Activated T-helper 2 cell treated with anti-CD3 and anti-CD28 coated beads, Interferon-gamma antibody, Interleukin-2, Interleukin-4, amounts not matched to agents 10 μg/mL and 5 μg/mL and 100 μg/mL, durations not matched to agents 14 hours and 24 hours and 36 hours (primary cell): Measurements from ENCODE around the gene CNOT2. TPM values are rescaled to one million over a fixed set of nuclear protein-coding genes. Genes with fewer than 3 reads are reported as not detected.

Experiments used
- DNase-seq: peaks from one replicate; pipeline ENCODE4 v3.0.0; 2021; ENCODE audit warnings: low spot score
- H3K27ac Mint-ChIP-seq: one replicate; pipeline ENCODE4 v1.8.0; 2021; ENCODE audit warnings: mixed read lengths
- H3K27me3 Mint-ChIP-seq: one replicate; pipeline ENCODE4 v1.8.0; 2021; ENCODE audit warnings: low read depth, mixed read lengths
- H3K36me3 Mint-ChIP-seq: one replicate; pipeline ENCODE4 v1.8.0; 2021; ENCODE audit warnings: low read depth, mixed read lengths
- H3K4me1 Mint-ChIP-seq: one replicate; pipeline ENCODE4 v1.8.0; 2021; ENCODE audit warnings: low read depth, mixed read lengths
- H3K4me3 Mint-ChIP-seq: one replicate; pipeline ENCODE4 v1.8.0; 2021; ENCODE audit warnings: low read depth, mild to moderate bottlenecking, moderate library complexity, mixed read lengths
- H3K9me3 Mint-ChIP-seq: one replicate; pipeline ENCODE4 v1.8.0; 2021; ENCODE audit warnings: mixed read lengths
- intact Hi-C: fragments of 100-400 bp; cut with micrococcal nuclease; formaldehyde crosslinking; loops from one replicate; pipeline ENCODE4 v1.15.1; 2023
- total RNA-seq: library from RNA; stranded (reverse); gene quantifications from 2 replicates; pipeline ENCODE4 v1.2.3, GENCODE V29; 2022

The CNOT2 gene
- total RNA-seq, 1 donor from 2014 or later = 69.1 TPM

DNA sequence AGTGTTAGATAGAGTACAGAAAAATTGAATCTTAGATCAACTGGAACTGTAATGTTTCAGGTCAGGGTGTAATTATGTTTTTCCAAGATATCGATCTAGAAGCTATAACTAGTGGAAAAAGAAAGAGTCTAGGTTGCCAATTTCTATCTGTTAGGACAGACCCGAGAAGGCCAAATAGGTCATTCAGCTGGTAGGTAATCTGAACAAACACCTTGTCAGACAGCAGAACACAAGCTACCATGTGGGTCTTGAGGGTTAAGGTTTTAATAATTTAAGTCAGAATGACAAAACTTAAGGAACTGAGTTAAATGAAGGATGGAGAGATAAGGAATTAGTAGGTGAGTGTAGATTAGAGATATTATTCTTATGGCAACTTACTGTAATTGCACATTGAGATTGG is 78.0 kb downstream of the CNOT2 start:
- DNase-seq = no peak
- Mint-ChIP-seq H3K27ac (no peak overlapping the region), H3K4me1 (peaks cover 14% of the 10 kb centered on the region), H3K4me3 (no peak overlapping the region), H3K36me3 (peaks cover 31% of the 10 kb centered on the region), H3K9me3 (no peaks in the 10 kb centered on the region), H3K27me3 (no peaks in the 10 kb centered on the region)
- intact Hi-C loops = no loop called here

DNA sequence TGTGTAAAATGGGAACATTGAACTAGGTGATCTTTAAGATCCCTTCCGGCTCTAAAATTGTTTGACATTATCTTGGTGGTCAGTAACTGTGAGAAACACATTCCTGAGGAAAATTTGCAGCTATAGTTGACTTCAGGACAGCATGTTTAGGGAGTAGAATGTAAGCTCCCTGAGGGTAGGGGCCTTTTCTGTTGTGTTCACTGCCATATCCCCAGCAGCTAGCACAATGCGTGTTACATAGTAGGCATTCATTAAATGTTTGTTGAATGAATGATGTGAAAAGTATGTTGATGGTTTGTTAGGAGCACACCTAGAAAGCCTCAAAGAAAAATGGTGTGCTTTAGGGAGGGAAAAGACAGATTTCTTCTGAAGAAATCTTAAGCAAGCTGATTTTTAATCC is 84.3 kb downstream of the CNOT2 start:
- H3K27ac Mint-ChIP-seq = no peak overlapping the region
- intact Hi-C loops = no loop called here
- H3K27me3 Mint-ChIP-seq = no peaks in the 10 kb centered on the region
- no peak overlapping the region for H3K4me3 Mint-ChIP-seq
- DNase-seq = no peak
- H3K4me1 Mint-ChIP-seq = peaks cover 6% of the 10 kb centered on the region
- H3K9me3 Mint-ChIP-seq = peaks cover 5% of the 10 kb centered on the region
- peaks cover 52% of the 10 kb centered on the region for H3K36me3 Mint-ChIP-seq

DNA sequence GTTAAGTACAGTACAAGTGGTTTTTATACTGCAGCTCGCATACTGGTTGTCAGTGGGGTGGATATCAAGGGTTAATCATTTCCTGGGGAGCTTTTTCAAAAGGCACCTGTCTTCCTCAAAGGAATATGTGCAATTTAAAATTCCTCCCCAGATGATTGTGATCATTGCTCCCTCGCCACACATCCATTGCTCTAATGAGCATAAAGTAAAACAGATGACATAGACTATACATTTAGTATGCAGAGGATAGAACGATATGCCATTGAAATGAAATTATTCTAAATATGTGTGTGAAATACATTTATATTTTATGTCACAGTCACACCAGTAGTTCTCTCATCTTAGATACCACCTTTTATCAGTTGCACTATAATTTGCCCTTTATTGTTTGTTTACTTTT is 86.5 kb downstream of the CNOT2 start:
- peaks cover 5% of the 10 kb centered on the region for H3K9me3 Mint-ChIP-seq
- DNase-seq = no peak
- H3K4me1 Mint-ChIP-seq = peaks cover 7% of the 10 kb centered on the region
- peaks cover 44% of the 10 kb centered on the region for H3K36me3 Mint-ChIP-seq
- no peaks in the 10 kb centered on the region for H3K27me3 Mint-ChIP-seq
- intact Hi-C loops = no loop called here
- no peak overlapping the region for H3K27ac Mint-ChIP-seq
- no peak overlapping the region for H3K4me3 Mint-ChIP-seq

- Mint-ChIP-seq H3K36me3 (peaks cover 44% of the 10 kb centered on the region), H3K27me3 (no peaks in the 10 kb centered on the region), H3K4me3 (no peak overlapping the region), H3K27ac (no peak overlapping the region), H3K9me3 (peaks cover 5% of the 10 kb centered on the region), H3K4me1 (peaks cover 7% of the 10 kb centered on the region)
- DNase-seq = no peak
- intact Hi-C loops = no loop called here
Observed at GRCh38 chr12:70330158-70330557, 86.9 kb downstream of the CNOT2 start.

GRCh38 chr12:70332236-70332635 is 89.0 kb downstream of the CNOT2 start:
- Mint-ChIP-seq H3K4me3 (no peak overlapping the region), H3K9me3 (peaks cover under 1% of the 10 kb centered on the region), H3K36me3 (peaks cover 46% of the 10 kb centered on the region)

DNA sequence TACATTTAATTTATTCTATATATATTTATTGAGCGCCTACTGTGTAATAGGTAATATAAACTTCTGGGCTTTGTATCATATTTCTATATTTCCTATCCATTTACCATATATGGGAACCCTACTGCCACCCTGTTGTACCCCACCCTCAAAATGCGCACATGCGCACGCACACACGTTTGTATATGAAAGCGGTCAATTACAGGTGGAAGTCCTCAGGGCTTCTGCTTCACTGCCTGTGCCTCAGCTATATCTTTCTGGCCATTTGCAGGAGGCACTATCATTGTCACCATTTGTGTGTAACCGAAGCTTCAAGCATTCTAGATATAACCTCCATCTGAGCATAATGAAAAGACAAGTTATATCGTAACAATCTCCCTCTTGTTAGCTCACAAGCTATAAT is 91.5 kb downstream of the CNOT2 start:
- no peak overlapping the region for H3K27ac Mint-ChIP-seq
- intact Hi-C loops = no loop called here
- no peaks in the 10 kb centered on the region for H3K9me3 Mint-ChIP-seq
- H3K4me1 Mint-ChIP-seq = peaks cover 3% of the 10 kb centered on the region
- H3K4me3 Mint-ChIP-seq = no peak overlapping the region
- peaks cover 48% of the 10 kb centered on the region for H3K36me3 Mint-ChIP-seq
- DNase-seq = no peak
- no peaks in the 10 kb centered on the region for H3K27me3 Mint-ChIP-seq

More at GRCh38 chr12:70332236-70332635, 89.0 kb downstream of the CNOT2 start:
- intact Hi-C loops = no loop called here
- H3K27ac Mint-ChIP-seq = no peak overlapping the region
- H3K27me3 Mint-ChIP-seq = no peaks in the 10 kb centered on the region
- DNase-seq = no peak
- peaks cover 5% of the 10 kb centered on the region for H3K4me1 Mint-ChIP-seq

DNA sequence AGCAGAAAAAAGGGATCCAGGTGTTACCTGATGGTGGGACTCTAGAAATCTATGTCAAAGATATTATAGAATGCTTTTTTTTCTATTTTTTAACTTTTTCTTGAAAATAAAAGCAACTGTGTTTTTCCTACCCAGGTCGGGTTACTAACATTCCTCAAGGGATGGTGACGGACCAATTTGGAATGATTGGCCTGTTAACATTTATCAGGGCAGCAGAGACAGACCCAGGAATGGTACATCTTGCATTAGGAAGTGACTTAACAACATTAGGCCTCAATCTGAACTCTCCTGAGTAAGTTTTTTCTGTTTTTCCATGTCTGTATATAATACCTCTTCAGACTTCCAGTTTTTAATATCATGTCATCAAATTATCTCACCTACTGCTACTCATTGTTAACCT is 95.3 kb downstream of the CNOT2 start:
- Mint-ChIP-seq H3K27ac (no peak overlapping the region), H3K36me3 (peaks cover 59% of the 10 kb centered on the region), H3K4me3 (no peak overlapping the region), H3K4me1 (peaks cover 2% of the 10 kb centered on the region), H3K9me3 (no peaks in the 10 kb centered on the region), H3K27me3 (no peaks in the 10 kb centered on the region)
- no peak for DNase-seq
- intact Hi-C loops = no loop called here

- no peaks in the 10 kb centered on the region for H3K27me3 Mint-ChIP-seq
- H3K36me3 Mint-ChIP-seq = peaks cover 34% of the 10 kb centered on the region
- no peak for DNase-seq
- no peaks in the 10 kb centered on the region for H3K4me1 Mint-ChIP-seq
- intact Hi-C loops = no loop called here
- no peaks in the 10 kb centered on the region for H3K9me3 Mint-ChIP-seq
- no peak overlapping the region for H3K4me3 Mint-ChIP-seq
- H3K27ac Mint-ChIP-seq = no peak overlapping the region
Observed at GRCh38 chr12:70351076-70351475, 107.8 kb downstream of the CNOT2 start.

GRCh38 chr12:70353780-70354660 is 110.8 kb downstream of the CNOT2 start:
- no peaks in the 10 kb centered on the region for H3K4me1 Mint-ChIP-seq
- intact Hi-C loops = no loop called here
- DNase-seq = no peak
- no peak overlapping the region for H3K4me3 Mint-ChIP-seq
- H3K27ac Mint-ChIP-seq = no peak overlapping the region
- H3K9me3 Mint-ChIP-seq = no peaks in the 10 kb centered on the region
- H3K27me3 Mint-ChIP-seq = no peaks in the 10 kb centered on the region
- H3K36me3 Mint-ChIP-seq = peaks cover 24% of the 10 kb centered on the region

- Mint-ChIP-seq H3K27me3 (no peaks in the 10 kb centered on the region), H3K4me1 (no peaks in the 10 kb centered on the region), H3K27ac (no peak overlapping the region), H3K36me3 (peaks cover 22% of the 10 kb centered on the region), H3K4me3 (no peak overlapping the region), H3K9me3 (no peaks in the 10 kb centered on the region)
- intact Hi-C loops = no loop called here
- no peak for DNase-seq
Observed at GRCh38 chr12:70354787-70355186, 111.6 kb downstream of the CNOT2 start.

DNA sequence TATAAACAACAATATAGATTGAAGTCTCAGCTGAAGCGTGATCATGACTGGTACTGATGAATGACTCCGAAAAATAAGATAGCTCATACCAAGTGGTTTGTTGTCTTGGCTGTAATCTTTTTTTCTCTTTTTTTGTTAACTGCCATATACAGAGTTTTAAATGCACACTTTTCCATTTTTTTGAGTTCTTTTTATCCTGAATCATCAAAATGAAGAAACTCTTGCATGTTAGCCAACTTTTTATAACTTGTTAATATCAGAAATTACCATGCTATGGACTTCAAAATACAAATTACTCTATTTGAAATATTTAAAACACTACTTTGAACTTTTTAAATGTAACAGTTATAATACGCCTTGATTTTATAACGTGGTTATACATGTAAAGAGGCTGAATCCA is 112.7 kb downstream of the CNOT2 start:
- intact Hi-C loops = no loop called here
- Mint-ChIP-seq H3K27ac (no peak overlapping the region), H3K4me3 (no peak overlapping the region), H3K27me3 (no peaks in the 10 kb centered on the region), H3K4me1 (no peaks in the 10 kb centered on the region), H3K9me3 (no peaks in the 10 kb centered on the region), H3K36me3 (peaks cover 22% of the 10 kb centered on the region)
- no peak for DNase-seq

DNA sequence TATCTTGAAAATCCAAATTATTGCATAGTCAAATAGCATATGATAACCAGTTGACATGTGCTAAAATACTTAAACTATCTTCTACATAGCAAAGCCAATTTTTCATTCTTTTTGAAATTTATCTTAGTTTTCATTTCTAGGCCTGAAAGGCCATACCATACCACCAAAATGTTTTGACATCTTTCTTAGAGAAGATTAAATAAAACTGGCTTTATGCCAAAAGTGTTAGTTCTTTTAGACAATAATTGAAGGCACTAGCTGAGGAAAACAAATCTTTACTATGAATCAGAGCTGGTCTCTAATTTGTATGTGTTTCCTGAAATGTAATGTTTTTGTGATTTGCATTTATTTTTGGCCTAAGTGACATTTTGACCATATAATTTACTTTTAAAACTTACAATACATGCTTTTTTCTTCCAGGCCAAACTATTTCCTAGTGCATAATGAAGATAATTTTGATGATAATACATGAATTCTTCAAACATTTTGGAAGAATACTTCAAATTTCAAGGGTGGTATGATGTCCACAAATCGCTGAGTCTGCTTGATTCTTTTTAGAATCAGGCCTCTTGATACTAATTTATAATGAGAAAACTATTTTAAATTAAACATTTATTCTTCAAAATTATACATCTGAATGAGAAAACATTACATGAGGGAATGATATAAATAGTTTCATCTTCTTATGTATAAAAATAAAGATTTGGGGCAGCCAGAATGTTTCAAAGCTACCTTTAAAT is 116.4 kb downstream of the CNOT2 start:
- Mint-ChIP-seq H3K36me3 (peaks cover 6% of the 10 kb centered on the region), H3K27ac (no peak overlapping the region), H3K9me3 (no peaks in the 10 kb centered on the region), H3K4me1 (peaks cover 3% of the 10 kb centered on the region), H3K27me3 (peaks cover 10% of the 10 kb centered on the region), H3K4me3 (no peak overlapping the region)
- DNase-seq = no peak
- intact Hi-C loops = loop anchor here (10.0 kb wide), 2 partner anchors 625 to 1325 kb away; partner anchors contain the start of genes RAB3IP and TMEM19

DNA sequence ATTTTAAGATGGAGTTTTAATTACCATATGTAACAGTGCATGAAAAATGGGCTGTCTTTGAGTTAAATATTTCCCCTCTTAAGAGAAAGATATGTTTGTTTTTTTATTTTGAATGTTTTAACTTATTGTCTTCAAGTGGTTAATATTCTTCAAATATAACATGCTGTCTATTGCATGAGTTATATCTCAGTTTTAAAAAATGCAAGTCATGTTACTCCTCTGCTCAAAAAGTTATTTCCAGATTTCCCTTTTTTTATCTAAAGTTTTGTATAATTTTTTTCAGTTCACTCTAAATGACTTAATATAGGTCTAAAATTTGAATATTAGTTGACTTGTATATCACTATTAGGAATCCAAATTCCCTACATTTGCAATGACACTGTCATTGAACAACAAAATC is 117.0 kb downstream of the CNOT2 start:
- Mint-ChIP-seq H3K27me3 (peaks cover 16% of the 10 kb centered on the region), H3K4me3 (no peak overlapping the region), H3K9me3 (no peaks in the 10 kb centered on the region), H3K4me1 (peaks cover 9% of the 10 kb centered on the region), H3K36me3 (no peaks in the 10 kb centered on the region), H3K27ac (no peak overlapping the region)
- intact Hi-C loops = loop anchor here (10.0 kb wide), 2 partner anchors 625 to 1325 kb away; partner anchors contain the start of genes RAB3IP and TMEM19
- no peak for DNase-seq
